ENCODE results near the gene C2CD5. TPM values are rescaled to one million over a fixed set of nuclear protein-coding genes. Genes with fewer than 3 reads are reported as not detected.

The C2CD5 gene
- total and polyA plus RNA-seq, 2 of the 13 experiments (the other 11 are each of a cell fraction or from before 2014, with no cell fraction given) = 12.6 to 14.6 TPM

- 0 out of 2 replicates have a peak, but pooled peaks have one; percentile 10 for TF ChIP-seq ARID5B (CRISPR knock-in tag; IDR thresholded peaks at IDR 0.05)
- peak; percentile 46 for TF ChIP-seq TEAD3 (CRISPR knock-in tag; optimal IDR thresholded peaks at IDR 0.05; ENCODE audit: borderline replicate concordance)
- TF ChIP-seq GPN1 (CRISPR knock-in tag; IDR thresholded peaks at IDR 0.05; ENCODE audit: borderline replicate concordance) = no peak
- no peak for TF ChIP-seq ZBTB21 (CRISPR knock-in tag; IDR thresholded peaks at IDR 0.05)
- 0 out of 2 replicates have a peak, but pooled peaks have one; percentile 15 for TF ChIP-seq TBX2 (CRISPR knock-in tag; IDR thresholded peaks at IDR 0.05; ENCODE audit: borderline replicate concordance)
- peak; percentile 59 for TF ChIP-seq ELF1 (CRISPR knock-in tag; IDR thresholded peaks at IDR 0.05)
- peak; percentile 91 for TF ChIP-seq STAG1 (CRISPR knock-in tag; IDR thresholded peaks at IDR 0.05)
- 0 out of 2 replicates have a peak, but pooled peaks have one; percentile 13 for TF ChIP-seq GATAD2A (CRISPR knock-in tag; IDR thresholded peaks at IDR 0.05)
- TF ChIP-seq MIXL1 (CRISPR knock-in tag; IDR thresholded peaks at IDR 0.05) = 0 out of 2 replicates have a peak, but pooled peaks have one; percentile 27
- peak; percentile 72 for TF ChIP-seq RAD21 (CRISPR knock-in tag; IDR thresholded peaks at IDR 0.05)
- TF ChIP-seq IRF2 (CRISPR knock-in tag; IDR thresholded peaks at IDR 0.05) = 0 out of 2 replicates have a peak, but pooled peaks have one; percentile 49
Observed at GRCh38 chr12:22443379-22444316, 100.7 kb downstream of the C2CD5 start (continued).
